ENCODE data around the gene LNPEP. TPM values are rescaled to one million over a fixed set of nuclear protein-coding genes. Genes with fewer than 3 reads are reported as not detected.

Gene LNPEP
- total and polyA plus RNA-seq, 4 donors = 4.6 to 78.9 (median 19.0) TPM

DNA sequence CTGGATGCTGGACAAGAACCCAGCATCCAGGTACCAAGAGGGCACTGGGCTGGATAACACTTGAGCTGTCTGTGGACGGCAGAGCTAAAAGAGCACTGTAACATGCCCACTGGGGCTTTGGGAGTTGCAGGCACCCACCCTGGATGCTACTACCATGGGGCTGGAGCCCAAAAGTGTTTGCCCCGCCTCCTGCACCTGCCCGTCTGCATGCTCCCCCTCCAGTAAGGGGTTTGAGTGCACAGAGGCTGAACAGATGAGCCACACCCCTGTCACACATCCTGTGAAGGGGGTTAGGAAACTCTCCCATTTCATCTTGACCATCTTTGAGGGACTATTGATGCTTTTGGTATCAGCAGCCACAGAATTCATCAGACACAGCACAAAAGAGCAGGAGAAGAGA, 137.5 kb downstream of the LNPEP start:
- H3K9ac ChIP-seq (ENCODE audit: insufficient read depth in 1 of 2, low read length in 2 of 2) = no peak overlapping the region
- TF ChIP-seq, protein P1, sequence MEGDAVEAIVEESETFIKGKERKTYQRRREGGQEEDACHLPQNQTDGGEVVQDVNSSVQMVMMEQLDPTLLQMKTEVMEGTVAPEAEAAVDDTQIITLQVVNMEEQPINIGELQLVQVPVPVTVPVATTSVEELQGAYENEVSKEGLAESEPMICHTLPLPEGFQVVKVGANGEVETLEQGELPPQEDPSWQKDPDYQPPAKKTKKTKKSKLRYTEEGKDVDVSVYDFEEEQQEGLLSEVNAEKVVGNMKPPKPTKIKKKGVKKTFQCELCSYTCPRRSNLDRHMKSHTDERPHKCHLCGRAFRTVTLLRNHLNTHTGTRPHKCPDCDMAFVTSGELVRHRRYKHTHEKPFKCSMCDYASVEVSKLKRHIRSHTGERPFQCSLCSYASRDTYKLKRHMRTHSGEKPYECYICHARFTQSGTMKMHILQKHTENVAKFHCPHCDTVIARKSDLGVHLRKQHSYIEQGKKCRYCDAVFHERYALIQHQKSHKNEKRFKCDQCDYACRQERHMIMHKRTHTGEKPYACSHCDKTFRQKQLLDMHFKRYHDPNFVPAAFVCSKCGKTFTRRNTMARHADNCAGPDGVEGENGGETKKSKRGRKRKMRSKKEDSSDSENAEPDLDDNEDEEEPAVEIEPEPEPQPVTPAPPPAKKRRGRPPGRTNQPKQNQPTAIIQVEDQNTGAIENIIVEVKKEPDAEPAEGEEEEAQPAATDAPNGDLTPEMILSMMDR (IDR thresholded peaks at IDR 0.05; ENCODE audit: control extremely low read depth, extremely low read depth) = no peak
- ATAC-seq (ENCODE audit: insufficient read depth, low FRiP score) = no peak
- H3K27ac ChIP-seq (ENCODE audit: low read depth in 1 of 2, low read length in 1 of 2) = no peak overlapping the region
- no peaks in the 10 kb centered on the region for H3K27me3 ChIP-seq (ENCODE audit: control insufficient read depth in 3 of 3, insufficient read depth in 3 of 3, low read length in 2 of 3)
- no peaks in the 10 kb centered on the region for H3K36me3 ChIP-seq (ENCODE audit: control insufficient read depth in 4 of 4, insufficient read depth in 4 of 4, low read length in 4 of 4)
- 94 to 98% methylated on average over 3 of the region's 3 CpGs for WGBS, 2 donors
- DNase-seq = no peak
- no peak overlapping the region for H3K4me3 ChIP-seq
- no peaks in the 10 kb centered on the region for H3K9me3 ChIP-seq (ENCODE audit: control insufficient read depth in 4 of 4, insufficient read depth in 3 of 4, low read length in 3 of 4)
- no peaks in the 10 kb centered on the region for H3K4me1 ChIP-seq (ENCODE audit: control insufficient read depth in 5 of 5, insufficient read depth in 5 of 5, low read length in 5 of 5)

DNA sequence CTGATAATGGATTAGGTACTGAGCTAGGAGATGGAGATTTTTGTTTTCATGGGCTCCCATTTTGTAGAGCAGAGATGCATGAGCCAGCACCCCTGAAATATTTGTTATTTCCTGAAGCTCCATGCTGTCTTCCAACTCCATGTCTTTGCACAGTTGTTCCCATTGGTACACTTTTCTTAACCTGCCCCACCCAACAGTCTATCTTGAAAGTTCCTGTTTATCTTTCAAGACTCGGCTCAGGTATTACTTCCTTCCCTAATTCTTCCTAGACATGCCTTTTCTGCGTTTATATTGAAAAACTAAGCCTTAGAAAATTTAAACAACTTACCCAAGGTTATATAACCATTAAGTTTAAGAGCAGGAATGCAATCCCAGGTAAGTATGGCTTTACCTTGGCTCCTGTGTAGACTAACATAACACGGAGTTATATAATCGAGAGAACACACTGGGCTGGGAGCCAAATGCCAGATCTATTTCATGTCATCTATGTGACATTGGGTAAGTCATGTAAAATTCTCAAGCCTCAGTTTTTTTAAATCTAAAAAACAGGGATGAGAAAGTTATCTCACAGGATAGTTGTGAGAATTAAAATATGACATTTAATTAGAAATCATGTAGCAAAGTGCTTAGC, 139.1 kb downstream of the LNPEP start:
- no peak for ATAC-seq (ENCODE audit: insufficient read depth, low FRiP score)
- no peaks in the 10 kb centered on the region for H3K27me3 ChIP-seq (ENCODE audit: control insufficient read depth in 3 of 3, insufficient read depth in 3 of 3, low read length in 2 of 3)
- H3K27ac ChIP-seq (ENCODE audit: low read depth in 1 of 2, low read length in 1 of 2) = no peak overlapping the region
- H3K4me1 ChIP-seq (ENCODE audit: control insufficient read depth in 5 of 5, insufficient read depth in 5 of 5, low read length in 5 of 5) = no peaks in the 10 kb centered on the region
- H3K4me3 ChIP-seq = no peak overlapping the region
- DNase-seq = no peak
- H3K9me3 ChIP-seq (ENCODE audit: control insufficient read depth in 4 of 4, insufficient read depth in 3 of 4, low read length in 3 of 4) = no peaks in the 10 kb centered on the region
- H3K9ac ChIP-seq (ENCODE audit: insufficient read depth in 1 of 2, low read length in 2 of 2) = no peak overlapping the region
- WGBS, 2 donors = 28 to 36% methylated on average over 4 of the region's 4 CpGs
- no peaks in the 10 kb centered on the region for H3K36me3 ChIP-seq (ENCODE audit: control insufficient read depth in 4 of 4, insufficient read depth in 4 of 4, low read length in 4 of 4)
- TF ChIP-seq, protein P1 (IDR thresholded peaks at IDR 0.05; ENCODE audit: control extremely low read depth, extremely low read depth) = no peak

DNA sequence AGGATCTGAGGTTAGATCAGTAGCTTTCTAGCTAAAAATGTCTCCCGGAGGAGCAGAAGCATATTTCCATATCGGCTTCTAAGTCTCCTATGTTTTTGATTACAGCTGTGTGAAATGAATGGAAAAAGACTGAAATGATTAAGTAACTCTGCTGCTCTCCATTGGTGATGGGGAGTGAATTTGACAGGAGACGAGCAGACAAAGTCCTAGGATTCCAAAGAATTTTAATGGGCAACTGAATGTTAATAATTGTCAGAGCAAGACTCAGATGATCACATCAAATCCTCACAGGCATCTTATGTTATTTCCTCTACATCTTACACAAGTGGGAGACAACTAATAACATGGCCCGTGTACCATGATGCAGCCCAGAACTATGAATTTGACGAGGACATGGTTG, 139.8 kb downstream of the LNPEP start:
- WGBS, 2 donors = 87 to 92% methylated on average over 5 of the region's 5 CpGs
- Histone ChIP-seq H3K9ac (ENCODE audit: insufficient read depth in 1 of 2, low read length in 2 of 2) (no peak overlapping the region), H3K4me3 (no peak overlapping the region), H3K27me3 (ENCODE audit: control insufficient read depth in 3 of 3, insufficient read depth in 3 of 3, low read length in 2 of 3) (no peaks in the 10 kb centered on the region), H3K36me3 (ENCODE audit: control insufficient read depth in 4 of 4, insufficient read depth in 4 of 4, low read length in 4 of 4) (no peaks in the 10 kb centered on the region), H3K4me1 (ENCODE audit: control insufficient read depth in 5 of 5, insufficient read depth in 5 of 5, low read length in 5 of 5) (no peaks in the 10 kb centered on the region), H3K27ac (ENCODE audit: low read depth in 1 of 2, low read length in 1 of 2) (no peak overlapping the region), H3K9me3 (ENCODE audit: control insufficient read depth in 4 of 4, insufficient read depth in 3 of 4, low read length in 3 of 4) (no peaks in the 10 kb centered on the region)
- DNase-seq = no peak
- TF ChIP-seq, protein P1 (IDR thresholded peaks at IDR 0.05; ENCODE audit: control extremely low read depth, extremely low read depth) = no peak
- ATAC-seq (ENCODE audit: insufficient read depth, low FRiP score) = no peak

DNA sequence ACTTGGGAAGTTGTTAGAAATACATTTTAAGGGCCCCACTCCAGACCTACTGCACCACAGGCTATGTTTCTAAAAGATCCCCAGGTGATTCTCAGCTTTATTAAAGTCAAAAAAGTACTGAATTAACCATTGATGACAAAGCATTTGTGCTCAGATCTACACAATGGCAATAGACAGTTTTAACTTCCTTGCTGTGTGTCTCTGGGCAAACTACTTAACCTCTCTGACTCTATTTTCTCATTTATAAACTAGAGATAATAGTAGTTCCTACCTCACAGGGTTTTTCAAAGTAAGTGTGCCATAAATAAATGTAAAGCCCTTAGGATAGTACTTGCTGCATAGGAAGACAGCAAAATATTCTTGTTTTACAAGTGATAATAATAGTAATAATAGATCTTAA, 140.2 kb downstream of the LNPEP start:
- Histone ChIP-seq H3K36me3 (ENCODE audit: control insufficient read depth in 4 of 4, insufficient read depth in 4 of 4, low read length in 4 of 4) (no peaks in the 10 kb centered on the region), H3K4me1 (ENCODE audit: control insufficient read depth in 5 of 5, insufficient read depth in 5 of 5, low read length in 5 of 5) (no peaks in the 10 kb centered on the region), H3K9me3 (ENCODE audit: control insufficient read depth in 4 of 4, insufficient read depth in 3 of 4, low read length in 3 of 4) (no peaks in the 10 kb centered on the region), H3K4me3 (no peak overlapping the region), H3K27ac (ENCODE audit: low read depth in 1 of 2, low read length in 1 of 2) (no peak overlapping the region), H3K9ac (ENCODE audit: insufficient read depth in 1 of 2, low read length in 2 of 2) (no peak overlapping the region), H3K27me3 (ENCODE audit: control insufficient read depth in 3 of 3, insufficient read depth in 3 of 3, low read length in 2 of 3) (no peaks in the 10 kb centered on the region)
- TF ChIP-seq, protein P1 (IDR thresholded peaks at IDR 0.05; ENCODE audit: control extremely low read depth, extremely low read depth) = no peak
- no peak for DNase-seq
- no peak for ATAC-seq (ENCODE audit: insufficient read depth, low FRiP score)

Data from lung (tissue), 12 donors.